ENCODE results near the gene ARFGEF3.

ARFGEF3 gene

DNA sequence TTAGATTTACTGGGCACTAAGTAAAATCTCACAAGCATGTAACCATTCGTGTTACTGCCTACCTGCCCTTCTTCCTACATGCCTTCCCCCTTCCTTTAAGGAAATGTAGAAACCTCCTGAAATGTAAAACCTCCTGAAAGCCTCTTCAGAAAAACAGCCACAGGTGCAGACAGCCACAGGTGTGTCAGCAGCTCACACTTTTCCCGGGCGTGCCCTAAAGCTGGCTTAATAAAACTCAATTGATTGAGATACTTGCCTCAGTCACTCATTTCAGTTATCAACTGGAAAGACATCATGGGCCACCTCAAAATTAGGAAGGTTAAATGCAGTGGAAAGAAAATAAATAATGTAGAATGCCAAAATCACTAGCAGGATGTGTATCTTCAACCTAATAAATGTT, 79.6 kb downstream of the ARFGEF3 start:
- DNase-seq = no peak

DNA sequence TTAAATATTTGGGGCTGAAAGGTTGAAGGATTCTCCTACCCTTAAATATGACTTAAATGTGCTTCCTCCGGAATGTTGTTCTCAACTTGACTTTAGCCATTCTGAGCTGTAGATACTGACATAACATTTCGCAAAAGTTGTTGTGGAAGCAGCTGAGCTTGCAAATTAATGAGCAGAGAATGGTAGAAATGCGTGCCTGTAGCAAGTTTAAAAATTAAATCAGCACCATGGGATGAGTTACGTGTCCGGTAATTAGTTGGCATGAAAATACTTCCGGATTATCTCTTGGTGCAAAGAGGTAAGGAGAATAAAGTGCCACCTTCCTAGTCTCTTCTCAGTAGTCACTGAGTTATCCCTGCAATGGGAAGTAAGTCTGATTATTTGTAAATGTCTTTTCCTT, 80.2 kb downstream of the ARFGEF3 start:
- DNase-seq = no peak

DNA sequence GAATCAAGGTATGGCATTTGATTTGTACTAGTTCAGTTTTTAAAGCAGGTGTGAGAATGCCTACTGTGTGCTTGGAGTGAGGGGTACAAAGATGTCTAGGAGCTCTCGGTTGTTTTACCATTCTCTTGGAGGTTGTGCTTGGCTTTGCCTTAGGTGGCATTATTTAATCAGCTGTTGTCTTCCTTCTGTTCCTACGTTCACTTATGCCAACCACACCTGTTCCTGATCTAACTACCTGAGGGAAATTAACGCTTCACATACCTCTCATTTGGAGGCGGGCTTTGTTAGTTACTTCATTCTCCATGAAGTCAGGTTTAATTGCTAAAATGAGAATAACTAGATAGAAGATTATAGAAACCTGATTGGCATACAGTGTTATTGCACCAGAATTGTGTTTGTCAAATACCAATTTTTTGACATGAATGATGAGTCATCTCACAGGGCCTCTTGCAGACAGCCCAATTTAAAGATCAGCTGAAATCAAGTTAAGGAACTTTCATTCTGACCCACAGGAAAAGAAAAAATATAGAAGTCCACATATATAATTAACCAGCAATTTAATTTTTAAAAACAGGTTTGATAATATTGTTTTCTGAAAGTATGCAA, 81.4 kb downstream of the ARFGEF3 start:
- no peak for DNase-seq

DNA sequence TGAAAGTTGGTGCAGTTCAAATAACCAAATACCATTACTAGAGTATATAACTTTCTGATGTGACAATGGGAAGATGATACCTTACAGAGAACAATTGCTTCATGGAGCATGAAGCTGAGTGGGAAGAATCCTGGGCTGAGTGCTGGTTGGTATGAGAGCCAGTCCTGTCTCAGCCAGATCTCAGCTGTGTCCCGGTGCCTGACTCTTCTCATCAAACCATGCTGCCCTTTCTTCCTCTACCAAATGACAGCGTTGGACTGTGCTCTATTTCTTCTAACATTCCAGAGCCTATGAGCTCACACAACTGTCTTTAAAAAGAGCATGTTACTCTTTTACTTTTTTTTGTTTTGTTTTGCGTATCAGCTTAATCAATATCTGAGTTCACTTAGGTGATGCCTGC, 84.0 kb downstream of the ARFGEF3 start:
- no peak for DNase-seq

DNA sequence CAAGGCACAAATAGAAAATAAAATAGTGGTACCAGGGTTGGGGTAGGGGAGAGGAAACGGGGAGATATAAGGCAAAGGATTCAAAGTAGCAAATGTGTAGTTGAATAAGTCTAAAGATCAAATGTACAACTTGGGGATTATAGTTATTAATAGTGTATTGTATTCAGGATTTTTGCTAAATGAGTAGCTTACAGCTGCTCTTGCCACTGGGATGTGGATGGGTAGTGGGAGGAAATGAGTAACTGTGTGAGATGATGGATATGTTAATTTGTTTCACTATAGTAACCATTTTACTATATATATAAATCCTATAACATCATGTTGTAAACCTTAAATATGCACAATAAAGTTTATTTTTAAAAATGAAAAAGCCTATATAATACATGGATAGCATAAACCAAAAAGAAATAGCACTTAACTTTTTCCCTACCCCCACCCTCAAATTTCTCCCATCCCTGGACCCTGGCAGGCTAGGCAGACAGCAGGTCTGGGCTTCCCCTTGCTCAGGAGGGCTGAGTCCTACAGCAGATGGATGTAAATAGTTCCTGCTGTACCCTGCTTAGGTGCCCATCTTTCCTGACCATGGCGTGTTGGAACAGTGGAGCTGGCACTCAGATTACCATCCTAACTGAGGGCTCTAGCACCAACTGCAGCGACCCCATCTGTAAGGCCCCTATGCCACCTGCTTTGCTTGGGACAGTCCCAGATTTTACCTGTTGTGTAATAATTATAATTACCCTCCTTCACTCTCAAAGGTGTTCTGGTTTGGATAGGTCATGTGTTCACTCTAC, 85.1 kb downstream of the ARFGEF3 start:
- no peak for DNase-seq

DNA sequence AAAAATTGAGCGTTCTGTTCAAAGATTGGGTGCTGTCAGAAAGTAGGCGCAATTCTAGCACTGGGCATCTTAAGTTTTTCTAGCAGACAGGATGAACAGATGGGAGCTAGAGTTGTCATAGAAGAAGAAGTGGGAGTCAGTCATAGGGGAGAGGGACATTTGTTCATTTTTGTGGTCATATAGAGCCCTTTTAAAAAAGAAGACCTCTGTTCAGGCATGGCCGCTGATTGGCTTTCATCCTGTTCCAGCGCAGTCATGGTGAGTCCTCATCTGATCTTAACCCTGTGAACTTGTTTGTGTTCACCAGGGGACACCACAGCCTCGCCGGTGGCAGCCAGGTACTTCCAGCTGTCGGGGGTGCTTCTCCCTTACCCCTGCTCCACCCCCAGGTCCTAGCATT, 86.3 kb downstream of the ARFGEF3 start:
- no peak for DNase-seq

DNA sequence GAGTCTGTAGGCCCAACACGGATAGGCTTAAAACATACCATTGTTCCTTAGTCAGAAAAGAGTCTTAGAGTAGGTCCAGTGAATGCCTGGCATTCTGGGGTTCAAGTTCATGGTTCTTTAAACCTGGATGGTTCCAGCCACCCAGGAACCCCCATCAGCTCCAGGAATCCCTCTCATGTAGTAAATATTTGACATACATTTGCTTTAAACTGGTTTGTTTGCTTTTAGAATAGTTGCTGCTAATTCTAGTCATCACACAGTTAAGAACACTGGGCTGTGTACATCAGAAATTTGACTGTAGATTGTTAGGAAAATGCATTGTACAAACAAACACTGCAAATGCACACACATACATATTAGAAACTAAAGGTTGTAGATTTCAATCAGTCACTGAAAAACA, 87.1 kb downstream of the ARFGEF3 start:
- no peak for DNase-seq

DNA sequence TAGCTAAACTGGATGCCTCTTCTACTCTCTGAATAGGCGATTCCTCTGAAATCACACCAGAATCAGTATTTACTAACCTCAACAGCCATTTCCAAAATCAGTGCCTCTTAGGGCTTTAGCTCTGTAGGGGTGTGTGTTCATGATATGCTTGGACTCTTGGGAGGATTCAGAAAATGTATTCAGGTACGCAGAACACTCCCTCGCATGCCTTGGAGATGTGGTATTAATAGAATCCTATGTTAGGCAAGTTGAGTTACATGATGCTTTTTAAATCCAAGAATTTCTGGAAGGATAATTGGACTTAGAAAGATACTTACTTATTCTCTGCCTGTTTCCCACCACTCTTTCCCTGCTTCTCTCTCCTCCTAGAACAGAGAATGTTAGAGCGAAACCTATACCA, 88.3 kb downstream of the ARFGEF3 start:
- DNase-seq = no peak

DNA sequence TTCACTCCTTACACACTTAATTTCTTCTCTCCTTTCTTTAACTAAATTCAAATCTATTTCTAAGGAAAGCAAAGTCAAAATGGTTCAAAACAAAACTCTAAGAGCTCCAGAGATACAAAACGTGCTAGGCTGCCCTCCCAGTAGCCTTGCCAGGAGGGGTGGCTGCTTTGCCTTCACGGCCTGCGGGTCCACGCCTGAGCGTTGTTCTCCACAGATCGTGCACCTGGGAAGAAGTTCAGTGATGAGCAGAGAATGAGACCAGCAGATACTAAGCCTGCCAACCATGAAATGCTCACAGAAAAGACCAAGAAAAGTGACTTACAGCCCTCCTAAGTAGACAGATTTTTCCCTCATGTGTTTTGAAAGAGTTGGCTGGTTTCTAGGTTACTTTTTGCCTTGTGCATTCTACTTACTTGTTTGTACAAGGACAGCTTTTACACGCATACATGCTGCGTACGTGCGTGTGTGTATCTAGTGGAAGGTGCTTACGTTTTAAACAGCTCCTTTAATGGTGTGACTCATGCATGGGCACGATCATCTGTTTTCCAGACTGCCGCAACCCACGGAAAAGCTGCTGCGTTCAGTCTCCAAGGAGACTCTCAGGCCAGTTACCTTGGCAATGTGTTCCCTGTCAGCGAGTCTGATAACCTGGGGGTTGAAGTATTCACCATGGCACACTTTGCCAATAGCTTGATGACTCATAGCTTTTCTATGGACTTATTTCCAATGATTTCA, 88.9 kb downstream of the ARFGEF3 start:
- no peak for DNase-seq

DNA sequence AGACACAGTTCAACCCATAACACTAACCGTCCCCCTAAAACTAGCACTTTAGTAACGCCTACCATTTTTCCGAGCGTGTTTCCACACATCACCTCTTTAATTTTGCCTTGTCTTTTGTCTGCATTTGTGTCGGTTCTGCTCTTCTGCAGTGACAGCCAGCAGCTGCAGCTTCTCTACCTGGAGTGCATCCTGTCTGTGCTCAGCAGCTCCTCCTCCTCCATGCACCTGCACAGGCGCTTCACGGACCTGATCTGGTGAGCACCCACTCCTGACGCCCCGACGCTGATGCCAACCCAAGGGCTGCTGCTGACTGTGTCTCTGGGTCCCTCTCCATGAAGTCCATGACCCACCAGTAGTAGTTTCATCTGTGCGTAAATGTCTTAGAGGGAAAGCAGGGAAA, 92.0 kb downstream of the ARFGEF3 start:
- no peak for DNase-seq

DNA sequence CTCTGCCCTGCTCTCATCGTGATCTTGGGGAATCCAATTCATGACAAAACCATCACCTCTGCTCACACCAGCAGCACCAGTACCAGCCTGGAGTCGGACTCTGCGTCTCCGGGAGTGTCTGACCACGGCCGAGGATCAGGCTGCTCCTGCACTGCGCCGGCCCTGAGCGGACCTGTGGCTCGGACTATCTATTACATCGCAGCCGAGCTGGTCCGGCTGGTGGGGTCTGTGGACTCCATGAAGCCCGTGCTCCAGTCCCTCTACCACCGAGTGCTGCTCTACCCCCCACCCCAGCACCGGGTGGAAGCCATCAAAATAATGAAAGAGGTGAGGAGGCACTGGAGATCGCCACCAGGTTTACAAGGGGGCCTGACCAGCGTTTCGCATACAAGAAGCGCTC, 93.7 kb downstream of the ARFGEF3 start:
- no peak for DNase-seq

DNA sequence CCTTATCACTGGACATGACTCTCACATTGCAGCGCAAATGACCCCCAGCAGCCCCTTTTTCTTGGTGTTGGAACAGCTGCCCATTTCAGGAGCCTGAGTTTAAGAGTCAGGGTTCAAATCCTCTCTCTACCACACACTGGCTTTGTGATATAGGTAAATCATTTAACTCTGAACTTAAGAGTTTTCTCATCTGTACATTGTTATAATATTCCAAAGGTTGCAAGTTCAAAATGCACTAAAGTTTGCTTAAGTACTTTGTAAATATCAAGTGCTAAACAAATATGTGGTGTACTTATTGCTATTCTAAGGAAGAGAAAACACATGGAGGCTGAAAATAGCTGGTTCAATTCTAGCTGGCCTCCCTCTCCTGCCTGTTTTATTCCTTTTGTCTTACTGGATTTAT, 95.9 kb downstream of the ARFGEF3 start:
- DNase-seq = no peak

DNA sequence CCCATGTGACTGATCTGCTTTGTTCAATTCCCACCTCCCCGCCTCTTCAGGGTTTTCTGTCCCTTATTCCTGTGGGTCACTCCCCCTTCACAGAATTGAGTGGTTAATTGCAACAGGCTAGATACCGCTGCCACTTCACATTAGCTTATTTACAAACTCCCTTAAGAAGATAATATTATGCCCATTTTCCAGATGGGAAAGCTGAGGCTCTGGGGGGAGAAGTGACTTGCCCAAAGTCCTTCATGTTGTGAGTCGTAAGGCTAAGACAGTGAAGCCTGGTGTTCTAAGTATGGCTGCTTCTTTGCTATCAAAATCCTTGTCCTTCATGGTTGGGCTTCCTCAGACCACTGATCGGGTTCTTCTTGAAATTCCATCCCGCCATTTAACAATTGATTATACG, 96.5 kb downstream of the ARFGEF3 start:
- no peak for DNase-seq

DNA sequence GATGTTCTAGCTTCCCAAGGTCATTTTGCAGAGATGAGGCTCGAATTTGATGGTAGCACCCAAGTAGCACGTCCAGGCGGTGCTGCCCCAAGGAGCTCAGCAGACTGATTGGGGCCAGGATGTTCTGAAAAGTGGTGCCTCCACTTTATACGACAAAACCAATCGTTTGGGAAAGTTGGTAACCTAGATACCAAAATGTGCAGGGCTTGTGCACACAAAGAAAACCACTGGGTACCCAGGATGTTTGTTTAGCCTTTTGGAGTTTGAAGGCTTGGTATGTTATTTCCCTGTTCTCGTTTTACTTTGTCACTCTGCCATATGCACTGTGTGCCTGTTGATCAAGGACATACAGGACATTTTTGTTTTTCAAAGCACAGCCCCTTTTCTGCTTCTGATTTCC, 97.3 kb downstream of the ARFGEF3 start:
- no peak for DNase-seq

DNA sequence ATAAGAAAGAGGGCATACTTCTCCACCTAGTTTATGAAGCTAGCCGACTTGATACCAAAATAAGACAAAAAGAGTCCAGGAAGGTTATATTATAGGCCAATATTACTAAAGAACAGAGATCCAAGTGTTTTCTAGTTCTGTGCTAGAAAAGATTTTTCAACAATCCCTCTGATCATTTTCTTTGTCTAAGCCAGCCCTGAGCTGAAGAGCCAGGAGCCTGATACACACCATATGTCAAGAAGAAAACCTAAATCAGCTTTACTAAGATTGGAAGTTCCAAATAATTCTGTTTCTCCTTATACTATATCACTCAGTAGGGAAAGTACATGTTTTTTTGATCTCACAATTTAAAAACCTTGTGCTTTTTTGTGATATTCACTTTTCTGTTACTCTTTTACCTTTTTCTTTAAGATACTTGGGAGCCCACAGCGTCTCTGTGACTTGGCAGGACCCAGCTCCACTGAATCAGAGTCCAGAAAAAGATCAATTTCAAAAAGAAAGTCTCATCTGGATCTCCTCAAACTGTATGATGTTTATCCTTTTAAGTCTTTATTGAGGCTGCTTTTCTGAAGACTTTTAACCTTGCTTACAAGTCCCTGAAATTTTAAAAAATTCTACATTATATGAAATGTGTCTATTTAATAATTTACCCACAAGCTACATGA, 99.5 kb downstream of the ARFGEF3 start:
- DNase-seq = no peak

DNA sequence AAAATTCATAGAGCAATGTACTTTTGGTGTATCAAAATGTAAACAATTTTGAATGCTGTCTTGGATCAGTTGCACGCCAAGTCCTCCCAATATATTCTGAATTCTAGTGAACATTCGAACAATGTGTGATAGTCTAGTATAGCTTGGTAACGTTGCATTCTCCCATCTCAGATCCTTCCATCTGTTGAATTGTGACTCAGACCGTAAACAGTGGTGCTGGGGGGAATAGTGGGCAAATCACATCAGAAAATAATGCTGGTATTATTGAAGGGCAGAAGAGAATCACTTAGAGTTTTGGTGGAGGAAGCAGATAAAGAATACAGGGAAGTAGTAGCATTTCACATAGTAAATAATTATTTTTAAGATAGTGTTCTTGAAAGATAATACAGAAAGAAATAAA, 102.2 kb downstream of the ARFGEF3 start:
- DNase-seq = no peak

DNA sequence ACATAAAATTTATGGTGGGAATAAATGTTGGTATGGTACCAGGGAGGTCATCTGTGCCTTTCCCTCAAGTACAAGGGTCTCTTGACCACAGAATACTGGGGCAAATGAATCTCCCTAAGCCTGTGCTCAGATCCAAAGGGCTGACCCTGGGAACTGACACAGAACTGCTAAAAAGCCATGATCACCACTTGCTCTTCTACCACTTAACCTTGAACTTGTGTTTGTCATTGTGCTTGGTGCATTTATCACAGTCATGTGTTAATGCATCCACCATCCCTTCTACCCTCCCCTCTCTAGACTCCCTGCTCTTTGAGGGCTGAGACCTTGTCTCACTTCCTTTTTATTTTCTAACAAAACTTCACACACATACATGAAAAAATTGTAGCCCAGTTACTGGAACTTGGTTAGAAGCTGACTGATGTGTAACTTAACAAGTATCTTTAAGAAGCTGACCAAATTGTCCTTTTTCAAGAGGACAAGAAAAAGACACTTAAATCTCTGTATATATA, 102.7 kb downstream of the ARFGEF3 start:
- no peak for DNase-seq

DNA sequence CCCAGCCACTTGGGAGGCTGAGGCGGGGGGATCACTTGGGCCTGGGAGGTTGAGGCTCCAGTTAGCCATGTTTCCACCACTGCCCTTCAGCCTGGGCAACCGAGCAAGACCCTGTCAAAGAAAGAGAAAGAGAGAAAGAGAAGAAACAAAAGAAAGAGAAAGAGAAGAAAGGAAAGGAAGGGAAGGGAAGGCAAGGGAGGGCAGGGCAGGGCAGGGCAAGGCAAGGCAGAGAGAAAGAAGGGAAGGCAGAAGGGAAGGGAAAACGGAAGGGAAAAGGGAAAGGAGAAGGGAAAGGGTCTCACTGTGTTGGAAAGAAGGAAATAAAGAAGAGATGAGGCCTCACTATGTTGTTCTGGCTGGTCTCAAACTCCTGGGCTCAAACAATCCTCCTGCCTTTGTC, 104.4 kb downstream of the ARFGEF3 start:
- no peak for DNase-seq

DNA sequence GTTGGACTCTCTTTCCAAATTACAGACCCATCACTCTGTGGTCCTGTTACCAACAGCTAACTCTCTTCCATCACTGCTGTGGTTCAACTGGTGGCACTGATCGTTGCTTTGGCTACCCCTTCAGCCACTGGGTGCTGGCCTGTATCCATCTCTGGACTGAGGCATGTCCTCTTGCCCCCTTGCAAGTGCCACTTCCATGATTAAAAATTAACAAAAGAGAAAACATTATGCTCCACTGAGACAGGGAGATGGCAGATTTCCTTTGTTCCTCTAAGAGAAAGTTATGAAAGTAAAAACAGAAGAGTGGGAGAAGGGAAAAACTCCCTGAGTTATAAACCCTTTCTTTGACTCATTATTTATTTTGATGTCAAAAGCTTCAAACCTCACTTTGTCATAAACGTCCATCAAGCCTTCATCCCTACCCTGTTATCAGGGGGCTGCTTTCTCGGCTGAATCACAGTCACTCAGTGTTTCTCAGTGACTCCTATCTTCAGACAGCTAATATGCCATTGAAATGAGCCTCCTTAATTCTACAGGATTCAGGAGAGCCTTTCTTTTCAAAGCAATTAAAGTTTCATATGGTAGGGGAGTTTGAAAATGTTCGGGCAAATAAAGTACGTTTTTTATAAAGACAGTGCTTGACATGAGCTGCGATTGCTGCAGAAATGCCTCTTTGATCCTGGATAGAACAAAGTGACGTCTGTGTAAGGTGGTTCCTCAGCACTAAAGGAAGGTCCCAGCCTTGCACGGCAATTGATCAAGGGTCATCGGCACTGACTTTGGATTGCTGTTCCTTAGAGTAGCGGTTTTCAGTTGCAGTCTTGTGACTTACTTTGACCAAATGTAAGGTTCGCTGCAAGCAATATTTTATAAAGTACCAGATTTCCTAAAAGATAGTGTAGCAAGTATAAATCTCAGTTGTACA, 106.5 kb downstream of the ARFGEF3 start:
- no peak for DNase-seq

DNA sequence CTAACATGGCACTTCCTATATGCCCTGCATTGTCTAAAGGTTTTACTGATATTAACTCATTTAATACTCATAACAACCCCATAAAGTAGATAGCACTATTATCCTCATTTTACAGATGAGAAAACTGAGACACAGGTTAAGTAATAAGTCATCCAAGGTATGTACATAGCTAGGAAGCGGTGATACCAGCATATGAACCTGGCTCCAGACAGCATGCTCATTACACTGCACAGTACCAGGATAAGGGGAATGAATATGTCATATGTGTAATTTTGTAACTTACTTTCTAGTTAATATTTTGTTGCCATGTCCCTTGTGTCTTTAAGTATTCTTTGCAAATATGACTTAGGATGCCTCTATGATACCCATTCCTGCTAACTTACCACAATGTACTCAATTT, 109.7 kb downstream of the ARFGEF3 start:
- DNase-seq = no peak

DNA sequence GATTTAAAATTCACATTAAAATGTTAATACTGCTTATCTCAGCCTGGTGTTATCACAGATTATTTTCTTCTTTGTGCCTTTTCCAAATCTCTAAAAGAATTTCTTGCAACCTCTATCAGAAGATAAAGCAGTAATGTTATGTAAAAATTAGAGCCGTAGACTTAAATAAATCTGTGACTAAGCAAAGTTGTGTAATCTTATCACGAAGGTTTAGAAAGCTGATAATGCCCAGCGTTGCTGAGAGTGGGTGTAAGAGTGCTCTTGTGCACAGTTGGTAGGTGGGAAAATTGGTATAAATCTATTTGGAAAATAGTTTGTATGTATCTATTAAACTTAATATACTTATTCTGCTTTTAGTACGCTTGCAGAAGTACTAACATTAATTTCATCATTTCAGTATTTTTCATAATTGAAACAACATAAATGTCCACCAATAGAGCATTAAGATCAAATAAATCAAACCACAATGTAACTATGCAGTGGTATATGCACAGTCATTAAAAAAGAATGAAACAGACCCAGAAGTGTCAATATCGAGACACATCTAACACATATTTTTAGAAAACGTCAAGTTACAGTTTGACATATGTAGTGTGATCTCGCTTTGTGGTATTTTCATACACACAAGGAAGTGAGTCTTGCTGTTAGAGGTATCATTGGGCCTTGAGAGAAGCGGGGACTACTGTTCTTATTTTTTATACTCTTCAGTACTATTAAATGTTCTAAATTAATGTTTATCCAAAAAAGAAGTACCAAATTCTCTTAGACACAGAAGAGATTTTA, 111.0 kb downstream of the ARFGEF3 start:
- DNase-seq = no peak

DNA sequence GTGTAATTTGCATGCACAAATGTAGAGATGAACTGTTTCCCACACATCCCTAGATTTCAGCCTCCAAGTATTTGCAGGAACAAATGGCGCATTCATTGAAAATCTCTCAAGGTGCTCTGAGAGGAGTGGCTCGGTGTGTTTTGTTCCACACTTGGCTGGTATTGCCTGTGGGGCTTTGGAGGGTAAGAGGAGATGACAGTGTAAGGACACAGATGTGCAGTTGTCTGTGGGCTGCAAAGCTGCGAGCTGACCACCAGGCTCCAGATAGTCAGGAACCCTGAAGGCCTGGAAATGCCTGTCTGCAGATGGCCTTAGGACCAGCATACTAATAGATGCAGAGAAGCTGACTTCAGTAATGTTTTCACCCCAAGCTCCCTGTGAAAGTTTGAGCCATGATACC, 114.2 kb downstream of the ARFGEF3 start:
- DNase-seq = no peak
